NCI-H1092 (cell line): Measurements from ENCODE around the gene PANX2.
A peak's percentile ranks its signal among the peaks of the same experiment; 100 is the strongest.
"Not testable (repeated sequence)": the region's sequence is repeated elsewhere in the genome, so short reads cannot be mapped to it uniquely, and the experiment has no call there.

Experiments
- DNase-seq: peaks from one replicate; lab custom pipeline; 2025; lab: John Stamatoyannopoulos, UW

Gene PANX2

GRCh38 chr22:50199251-50199721 lies 28.8 kb downstream of the PANX2 start:
- DNase-seq, result no peak

- no peak for DNase-seq
Measured at GRCh38 chr22:50199829-50200460, 29.4 kb downstream of the PANX2 start.

GRCh38 chr22:50200461-50201190 lies 30.1 kb downstream of the PANX2 start, which contains the start of gene SELENOO:
Gene SELENOO (plus strand): TSS chr22:50201011. CDS start chr22:50201037, 26 bp downstream.
- peak; percentile 57 for DNase-seq

GRCh38 chr22:50201191-50202129 lies 30.9 kb downstream of the PANX2 start:
- DNase-seq, result no peak

- no peak for DNase-seq
Measured at GRCh38 chr22:50202130-50202666, 31.7 kb downstream of the PANX2 start.

GRCh38 chr22:50203288-50203687 lies 32.8 kb downstream of the PANX2 start:
- no peak for DNase-seq

- DNase-seq, result no peak
Measured at GRCh38 chr22:50204571-50204970, 34.0 kb downstream of the PANX2 start.

- not testable (repeated sequence) for DNase-seq
Measured at GRCh38 chr22:50204998-50205397, 34.5 kb downstream of the PANX2 start.

GRCh38 chr22:50205781-50206569 lies 35.4 kb downstream of the PANX2 start:
- DNase-seq, result no peak

- DNase-seq, result no peak
Measured at GRCh38 chr22:50206599-50206998, 36.1 kb downstream of the PANX2 start.

- no peak for DNase-seq
Measured at GRCh38 chr22:50207383-50208140, 37.0 kb downstream of the PANX2 start.

GRCh38 chr22:50208430-50208938 lies 38.0 kb downstream of the PANX2 start:
- DNase-seq, result no peak

GRCh38 chr22:50208939-50209892 lies 38.7 kb downstream of the PANX2 start:
- DNase-seq, result no peak

GRCh38 chr22:50209893-50210292 lies 39.4 kb downstream of the PANX2 start:
- no peak for DNase-seq

GRCh38 chr22:50210378-50211139 lies 40.0 kb downstream of the PANX2 start:
- no peak for DNase-seq

GRCh38 chr22:50211147-50211546 lies 40.6 kb downstream of the PANX2 start:
- DNase-seq, result no peak

GRCh38 chr22:50213263-50213662 lies 42.7 kb downstream of the PANX2 start:
- no peak for DNase-seq
